ENCODE measurements around the gene CENPA. TPM values are rescaled to one million over a fixed set of nuclear protein-coding genes. Genes with fewer than 3 reads are reported as not detected.
A peak's percentile ranks its signal among the peaks of the same experiment; 100 is the strongest.

CENPA gene
- polyA plus RNA-seq, 2 of the 4 experiments (the other 2 are of a cell fraction), result 45.7 to 46.0 TPM

GRCh38 chr2:26743852-26744251 is 42.0 kb upstream of the CENPA start:
- Histone ChIP-seq H3K9me3 (no peaks in the 10 kb centered on the region), H3K4me2 (no peak overlapping the region), H3K4me1 (peaks cover 28% of the 10 kb centered on the region), H3K27ac (peak overlapping the region; percentile 53 to 94; a peak in 5 of 6 replicates), H3K4me3 (no peak overlapping the region)
- ChIA-PET POLR2A (no interaction called here), CTCF (interaction anchor here (0.8 to 22.6 kb wide), 19 partner anchors 11 to 241 kb away, joined by 3 to 736 read pairs (median 26); no protein-coding TSS in a partner anchor)
- ATAC-seq, result no peak
- no peak for FAIRE-seq
- WGBS (ENCODE audit: missing lambda C conversion rate), result 76% methylated on average over 3 of the region's 3 CpGs
- TF ChIP-seq HMGXB4 (CRISPR knock-in tag; IDR thresholded peaks at IDR 0.05; ENCODE audit: borderline replicate concordance) (no peak), PHF8 (IDR thresholded peaks at IDR 0.05; ENCODE audit: borderline replicate concordance, low read depth) (no peak), ZSCAN20 (CRISPR knock-in tag; IDR thresholded peaks at IDR 0.05) (no peak), FOSL2 (IDR thresholded peaks at IDR 0.05) (no peak), FOSL2 (CRISPR knock-in tag; IDR thresholded peaks at IDR 0.05) (no peak), MAFK (IDR thresholded peaks at IDR 0.05; ENCODE audit: partially characterized antibody) (no peak), EP300 (IDR thresholded peaks at IDR 0.05) (no peak), CHD4 (IDR thresholded peaks at IDR 0.05; ENCODE audit: borderline replicate concordance) (no peak), JUNB (IDR thresholded peaks at IDR 0.05) (no peak), MAX (IDR thresholded peaks at IDR 0.05) (no peak), ELK1 (IDR thresholded peaks at IDR 0.05; ENCODE audit: low read depth, low read length) (no peak), EHF (CRISPR knock-in tag; IDR thresholded peaks at IDR 0.05) (no peak), RARB (CRISPR knock-in tag; IDR thresholded peaks at IDR 0.05) (no peak)
- DNase-seq (ENCODE audit: low read depth in 1 of 2, low spot score in 1 of 2), result no peak

- ATAC-seq (no peak), FAIRE-seq (no peak), DNase-seq (ENCODE audit: low read depth in 1 of 2, low spot score in 1 of 2) (no peak)
- POLR2A ChIA-PET, result no interaction called here
- peak overlapping the region; percentile 53 to 94; a peak in 5 of 6 replicates for H3K27ac ChIP-seq
- H3K4me3 ChIP-seq, result no peak overlapping the region
- WGBS (ENCODE audit: missing lambda C conversion rate), result 87% methylated on average over 3 of the region's 3 CpGs
- TF ChIP-seq KDM5A (IDR thresholded peaks at IDR 0.05) (no peak), HOXB13 (CRISPR knock-in tag; IDR thresholded peaks at IDR 0.05; ENCODE audit: low read depth) (no peak), ZSCAN20 (CRISPR knock-in tag; IDR thresholded peaks at IDR 0.05) (no peak), ATOH8 (CRISPR knock-in tag; IDR thresholded peaks at IDR 0.05; ENCODE audit: low read depth) (no peak), RCOR1 (IDR thresholded peaks at IDR 0.05; ENCODE audit: low read depth, low read length) (no peak), POLR2A (IDR thresholded peaks at IDR 0.05; ENCODE audit: low read length) (no peak), JUNB (IDR thresholded peaks at IDR 0.05) (no peak), CEBPB (IDR thresholded peaks at IDR 0.05) (no peak), GATA3 (IDR thresholded peaks at IDR 0.05; ENCODE audit: borderline replicate concordance) (no peak), USF2 (IDR thresholded peaks at IDR 0.05) (no peak), CHD2 (IDR thresholded peaks at IDR 0.05; ENCODE audit: low read length, partially characterized antibody) (no peak), ZNF302 (CRISPR knock-in tag; IDR thresholded peaks at IDR 0.05) (no peak), POLR2AphosphoS2 (conservative IDR thresholded peaks at IDR 0.05; ENCODE audit: low read length) (no peak), HOXB5 (CRISPR knock-in tag; IDR thresholded peaks at IDR 0.05) (no peak), RFX5 (IDR thresholded peaks at IDR 0.05) (no peak), RARB (CRISPR knock-in tag; IDR thresholded peaks at IDR 0.05) (no peak)
- CTCF ChIA-PET, result interaction anchor here (0.6 to 22.6 kb wide), 50 partner anchors 10 to 1197 kb away, joined by 3 to 736 read pairs (median 10); partner anchors contain the start of genes DPYSL5 and SLC35F6
- H3K9me3 ChIP-seq, result no peaks in the 10 kb centered on the region
- no peak overlapping the region for H3K4me2 ChIP-seq
- peaks cover 38% of the 10 kb centered on the region for H3K4me1 ChIP-seq
These were observed 40.9 kb upstream of the CENPA start for GRCh38 chr2:26744953-26745352.

Measured in A549 (cell line).